GM18868 (cell line): ENCODE measurements around the gene PPP2R2D.
A peak's percentile ranks its signal among the peaks of the same experiment; 100 is the strongest.
"Not testable (repeated sequence)": the region's sequence is repeated elsewhere in the genome, so short reads cannot be mapped to it uniquely, and the experiment has no call there.

Source experiments
- ATAC-seq: cut with Tn5 transposase; IDR thresholded peaks from one replicate; pipeline ENCODE4 v1.9.1; 2021; ENCODE audit warnings: mild to moderate bottlenecking, moderate library complexity; ENCODE audit not compliant: unreplicated experiment

The PPP2R2D gene

GRCh38 chr10:131866673-131867072 is 34.1 kb upstream of the PPP2R2D start:
- no peak for ATAC-seq

- ATAC-seq, result no peak
These were observed 32.4 kb upstream of the PPP2R2D start for GRCh38 chr10:131868436-131868835.

GRCh38 chr10:131869344-131869743 is 31.5 kb upstream of the PPP2R2D start:
- ATAC-seq, result no peak

GRCh38 chr10:131870411-131870810 is 30.4 kb upstream of the PPP2R2D start:
- ATAC-seq, result no peak

GRCh38 chr10:131870831-131871672 is 29.8 kb upstream of the PPP2R2D start:
- ATAC-seq, result no peak

- ATAC-seq, result no peak
These were observed 29.2 kb upstream of the PPP2R2D start for GRCh38 chr10:131871673-131872005.

- ATAC-seq, result no peak
These were observed 28.6 kb upstream of the PPP2R2D start for GRCh38 chr10:131872011-131872826.

GRCh38 chr10:131872827-131873375 is 27.9 kb upstream of the PPP2R2D start:
- no peak for ATAC-seq

- ATAC-seq, result peak; percentile 88
These were observed 25.8 kb upstream of the PPP2R2D start for GRCh38 chr10:131874991-131875451.

- ATAC-seq, result no peak
These were observed 25.3 kb upstream of the PPP2R2D start for GRCh38 chr10:131875501-131875900.

GRCh38 chr10:131876017-131876416 is 24.8 kb upstream of the PPP2R2D start:
- no peak for ATAC-seq

- no peak for ATAC-seq
These were observed 24.3 kb upstream of the PPP2R2D start for GRCh38 chr10:131876508-131876907.

- ATAC-seq, result no peak
These were observed 20.7 kb upstream of the PPP2R2D start for GRCh38 chr10:131880016-131880590.

- ATAC-seq, result no peak
These were observed 19.5 kb upstream of the PPP2R2D start for GRCh38 chr10:131881104-131881880.

GRCh38 chr10:131882151-131882550 is 18.7 kb upstream of the PPP2R2D start:
- ATAC-seq, result no peak

- ATAC-seq, result no peak
These were observed 18.0 kb upstream of the PPP2R2D start for GRCh38 chr10:131882590-131883451.

GRCh38 chr10:131883621-131884393 is 17.0 kb upstream of the PPP2R2D start:
- not testable (repeated sequence) for ATAC-seq

GRCh38 chr10:131885391-131886165 is 15.2 kb upstream of the PPP2R2D start:
- peak; percentile 100 for ATAC-seq
